OCI-LY7 (cell line): ENCODE measurements around the gene POLR1C.

ENCODE experiments used
- CTCF ChIP-seq: fragments of 200-600 bp; sonication (generic); conservative IDR thresholded peaks from 2 replicates; pipeline ENCODE4 v1.5.1; 2014; ENCODE audit warnings: mild to moderate bottlenecking, antibody characterized with exemption, low read length, moderate library complexity, mixed read lengths
- EZH2phosphoT487 ChIP-seq: fragments of 200-600 bp; sonication (generic); IDR thresholded peaks from 2 replicates; pipeline ENCODE4 v1.6.1; 2018; ENCODE audit warnings: low read depth, borderline replicate concordance, mild to moderate bottlenecking, mixed run types, antibody characterized with exemption, low read length, moderate library complexity, mixed read lengths

- TF ChIP-seq CTCF (peak; percentile 94), EZH2phosphoT487 (no peak)
Measured at GRCh38 chr6:43506667-43507471, 10.0 kb upstream of the POLR1C start.
